Suprapubic skin (tissue), 4 donors: ENCODE measurements around the gene HSPA6.

Source experiments
- EP300 ChIP-seq: sonication (generic); formaldehyde crosslinking; IDR thresholded peaks from one replicate; pipeline ENCODE4 v1.6.1; 2017; ENCODE audit warnings: antibody characterized with exemption
- POLR2A ChIP-seq, 2 donors: fragments of 450-650 bp; IDR thresholded peaks; one replicate each; pipeline ENCODE4 v1.6.1; 2017; ENCODE audit warnings: antibody characterized with exemption in 2 of 2, mild to moderate bottlenecking in 2 of 2, moderate library complexity in 2 of 2
- POLR2AphosphoS5 ChIP-seq, 3 donors: sonication (generic); formaldehyde crosslinking; IDR thresholded peaks; one replicate each; pipeline ENCODE4 v1.6.1; 2017; ENCODE audit warnings: antibody characterized with exemption in 3 of 3
- TF ChIP-seq, protein P1 (sequence below), 2 donors: fragments of 200-600 bp in 1 of 2; fragments of 450-650 bp in 1 of 2; sonication (generic) in 1 of 2; IDR thresholded peaks; one replicate each; pipeline ENCODE4 v1.5.1; 2016 to 2019; ENCODE audit warnings: antibody characterized with exemption in 2 of 2, mild to moderate bottlenecking in 1 of 2, moderate library complexity in 1 of 2

DNA sequence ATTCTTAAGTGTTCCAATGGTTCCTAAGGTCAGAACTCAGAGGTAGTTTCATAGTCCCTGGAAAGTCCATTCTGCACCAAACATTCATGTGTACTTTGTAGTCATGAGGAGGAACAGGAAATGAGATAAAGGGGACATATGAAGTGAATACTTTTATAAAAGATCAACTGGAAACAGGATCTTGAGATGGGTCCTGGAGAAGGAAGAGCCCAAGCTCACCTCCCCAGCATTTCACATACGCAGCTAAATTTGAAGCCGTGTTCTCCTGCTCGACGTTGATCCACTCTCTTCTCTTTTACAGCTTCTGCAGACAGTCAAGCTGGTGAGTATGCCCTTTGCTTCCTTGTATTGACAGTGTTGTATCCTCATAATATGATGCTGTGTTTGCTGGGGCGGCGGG lies 18.7 kb upstream of the HSPA6 start:
- TF ChIP-seq, protein P1, sequence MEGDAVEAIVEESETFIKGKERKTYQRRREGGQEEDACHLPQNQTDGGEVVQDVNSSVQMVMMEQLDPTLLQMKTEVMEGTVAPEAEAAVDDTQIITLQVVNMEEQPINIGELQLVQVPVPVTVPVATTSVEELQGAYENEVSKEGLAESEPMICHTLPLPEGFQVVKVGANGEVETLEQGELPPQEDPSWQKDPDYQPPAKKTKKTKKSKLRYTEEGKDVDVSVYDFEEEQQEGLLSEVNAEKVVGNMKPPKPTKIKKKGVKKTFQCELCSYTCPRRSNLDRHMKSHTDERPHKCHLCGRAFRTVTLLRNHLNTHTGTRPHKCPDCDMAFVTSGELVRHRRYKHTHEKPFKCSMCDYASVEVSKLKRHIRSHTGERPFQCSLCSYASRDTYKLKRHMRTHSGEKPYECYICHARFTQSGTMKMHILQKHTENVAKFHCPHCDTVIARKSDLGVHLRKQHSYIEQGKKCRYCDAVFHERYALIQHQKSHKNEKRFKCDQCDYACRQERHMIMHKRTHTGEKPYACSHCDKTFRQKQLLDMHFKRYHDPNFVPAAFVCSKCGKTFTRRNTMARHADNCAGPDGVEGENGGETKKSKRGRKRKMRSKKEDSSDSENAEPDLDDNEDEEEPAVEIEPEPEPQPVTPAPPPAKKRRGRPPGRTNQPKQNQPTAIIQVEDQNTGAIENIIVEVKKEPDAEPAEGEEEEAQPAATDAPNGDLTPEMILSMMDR (IDR thresholded peaks at IDR 0.05): no peak
- TF ChIP-seq POLR2A (IDR thresholded peaks at IDR 0.05): peak in 1 of 2 donors; percentile 2
- TF ChIP-seq EP300: no peak
- no peak for TF ChIP-seq POLR2AphosphoS5 (IDR thresholded peaks at IDR 0.05)
